EL (cell line): ENCODE results near the gene ANXA6.

ENCODE experiments used
- DNase-seq: peaks from one replicate; pipeline ENCODE4 v3.0.0-alpha.2; 2016

ANXA6 gene

GRCh38 chr5:151125421-151125820, 32.2 kb downstream of the ANXA6 start:
- no peak for DNase-seq

GRCh38 chr5:151123897-151124751, 33.5 kb downstream of the ANXA6 start:
- peak; percentile 36 for DNase-seq

DNA sequence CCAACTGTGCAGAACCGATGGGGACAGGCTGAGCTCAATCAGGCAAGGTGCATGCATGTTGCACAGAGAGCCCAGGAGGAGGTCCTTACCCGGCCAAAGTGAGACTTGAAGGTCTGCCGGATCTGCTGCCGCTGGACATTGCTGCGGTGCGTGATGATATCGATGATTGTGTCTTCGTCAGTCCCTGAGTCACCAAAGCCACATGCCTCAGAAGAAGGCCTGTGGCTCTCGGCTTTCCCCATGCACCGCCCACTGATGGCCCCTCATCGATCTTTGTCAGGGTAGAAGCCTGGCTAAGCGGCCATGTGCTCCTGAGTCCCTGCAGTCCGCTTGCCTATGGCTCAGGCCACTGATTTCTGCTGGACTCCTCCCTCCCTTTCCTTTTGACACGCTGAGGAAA, 34.8 kb downstream of the ANXA6 start:
- no peak for DNase-seq

GRCh38 chr5:151121665-151122064, 35.9 kb downstream of the ANXA6 start:
- DNase-seq = no peak

DNA sequence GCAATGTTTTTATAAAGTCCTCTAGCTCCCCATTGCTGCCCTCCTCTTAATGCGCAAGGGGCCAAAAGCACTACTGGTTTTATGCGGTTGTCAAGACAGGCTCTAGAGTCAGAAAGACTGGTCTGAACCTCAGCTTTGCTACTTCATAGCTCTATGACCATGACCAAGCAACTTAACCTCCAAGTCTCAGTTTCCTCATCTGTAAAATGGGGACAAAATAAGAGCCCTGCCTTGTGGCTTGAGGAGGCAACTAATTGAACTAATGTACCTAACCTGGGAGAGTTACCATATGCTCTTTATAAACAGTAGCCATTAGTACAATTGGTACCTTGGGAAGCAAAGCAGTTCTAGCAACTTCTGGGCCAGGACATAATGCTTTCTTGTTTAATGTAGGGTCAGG, 36.5 kb downstream of the ANXA6 start:
- DNase-seq = no peak

DNA sequence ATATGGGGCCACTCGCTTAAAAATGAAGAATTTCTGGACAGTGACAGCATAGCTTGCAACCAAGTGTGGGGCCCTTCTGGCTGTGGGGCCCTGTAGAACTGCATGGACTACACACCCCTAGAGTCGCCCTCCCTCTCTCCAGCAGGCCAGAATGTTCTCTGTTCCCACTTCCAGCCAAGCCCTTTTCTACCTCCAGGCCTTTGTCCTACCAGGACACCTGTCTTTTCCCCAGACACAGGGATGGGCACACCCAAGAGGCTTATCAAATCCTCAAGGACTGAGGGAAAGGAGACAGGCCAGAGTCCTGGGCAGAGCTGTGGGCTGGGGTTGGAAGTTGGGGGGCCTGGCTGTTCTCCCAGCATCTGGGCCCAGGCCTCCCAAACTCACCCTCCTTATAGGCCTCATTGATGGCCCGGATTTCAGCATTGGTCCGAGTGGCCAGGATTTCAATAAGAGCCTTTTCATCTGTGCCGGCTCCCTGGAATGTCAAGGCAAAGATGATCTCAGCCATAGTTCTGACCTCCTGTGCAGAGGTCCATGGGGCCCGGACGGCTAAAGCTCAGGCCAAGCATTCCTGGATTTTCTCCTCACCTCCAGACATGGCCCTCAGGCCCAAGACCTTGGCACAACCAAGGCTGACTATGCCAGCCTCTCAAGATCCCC, 38.5 kb downstream of the ANXA6 start:
- no peak for DNase-seq

DNA sequence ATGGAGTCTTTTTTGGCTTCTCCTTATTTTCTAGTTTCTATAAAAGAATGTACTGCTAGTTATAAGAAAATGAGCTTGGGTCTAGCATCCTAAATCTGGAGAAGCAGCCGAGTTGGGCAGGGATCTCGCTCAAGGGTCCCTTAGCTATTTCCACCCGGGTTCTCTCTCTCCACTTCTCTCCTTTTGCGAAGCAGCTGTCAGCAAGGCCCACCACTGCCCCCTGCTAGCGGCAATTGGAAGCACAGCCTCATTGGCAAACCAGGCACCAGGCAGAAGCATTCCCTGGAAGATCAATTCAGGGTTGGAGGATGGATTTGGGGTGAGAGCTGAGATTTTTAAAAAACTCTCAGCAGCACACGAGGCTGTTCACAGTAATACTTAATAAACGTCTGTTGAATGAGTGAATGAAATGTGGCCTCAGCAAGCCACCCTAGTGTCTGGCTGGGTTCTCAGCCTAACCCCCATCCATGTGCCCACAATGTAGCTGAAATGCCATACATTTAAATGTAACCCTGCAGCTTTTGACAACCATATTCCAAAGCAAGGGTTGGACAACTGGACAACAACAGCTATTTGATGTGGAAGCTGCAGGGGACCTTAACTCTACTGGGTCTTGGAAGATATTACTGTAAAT, 42.2 kb downstream of the ANXA6 start:
- peak; percentile 64 for DNase-seq

DNA sequence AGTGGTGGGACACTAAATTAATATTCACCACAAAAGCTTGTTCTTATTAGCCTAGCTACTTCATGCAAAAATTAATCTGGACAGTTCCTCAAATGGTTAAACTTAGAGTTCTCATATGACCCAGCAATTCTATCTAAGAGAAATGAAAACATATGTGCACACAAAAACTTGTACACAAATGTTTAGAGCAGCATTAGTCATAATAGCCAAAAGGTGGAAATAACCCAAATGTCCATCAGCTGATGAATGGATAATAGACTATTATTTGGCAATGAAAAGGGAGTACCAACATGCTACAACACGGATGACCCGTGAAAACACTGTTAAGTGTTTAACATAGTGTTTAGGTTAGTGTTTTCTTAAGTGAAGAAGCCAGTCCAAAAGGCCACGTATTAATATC, 43.9 kb downstream of the ANXA6 start:
- DNase-seq = no peak

DNA sequence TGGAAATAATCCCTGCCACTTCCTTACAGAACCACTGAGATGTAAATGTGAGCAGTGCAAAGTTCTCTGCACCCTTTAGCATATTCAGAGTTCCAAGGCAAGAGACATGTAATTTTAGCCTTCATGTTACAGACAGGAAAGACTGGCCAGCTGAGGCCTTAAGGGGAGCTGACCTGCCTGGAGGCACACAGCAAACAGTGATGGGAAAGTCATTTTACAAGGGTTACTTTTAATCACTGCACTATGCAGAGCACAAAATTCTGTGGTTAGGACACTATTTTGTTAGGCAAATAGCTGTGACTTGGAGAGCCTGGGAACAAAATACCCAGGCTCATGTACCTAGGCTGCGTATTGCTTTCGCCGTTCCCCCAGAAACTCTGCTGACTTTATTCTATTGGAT, 46.6 kb downstream of the ANXA6 start:
- DNase-seq = no peak

DNA sequence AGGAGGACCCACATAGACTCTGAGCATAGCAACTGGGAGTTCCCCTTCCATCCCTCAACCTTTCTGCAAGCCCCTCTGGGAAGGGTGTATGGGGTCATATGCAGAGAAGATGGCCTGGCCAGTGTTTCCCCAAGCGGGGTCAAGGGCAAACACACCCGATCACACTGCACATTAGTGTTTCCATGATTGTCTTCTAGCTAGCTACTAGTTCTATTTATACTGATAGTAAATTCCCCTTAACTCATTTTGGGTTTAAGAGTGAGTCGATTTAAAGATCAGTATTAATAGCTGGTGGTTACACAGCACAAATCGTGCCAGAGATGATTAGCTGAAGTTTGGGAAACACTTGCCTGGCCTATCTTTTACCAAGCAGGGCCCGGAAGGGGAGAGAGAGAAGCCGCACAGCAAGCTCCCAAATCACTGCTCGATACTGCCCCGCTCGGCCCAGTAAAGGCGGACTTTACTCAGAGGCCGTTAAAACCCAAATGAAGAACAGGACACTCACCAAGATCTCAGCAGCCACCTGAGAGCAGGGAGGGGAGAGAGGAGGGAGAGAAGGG, 47.4 kb downstream of the ANXA6 start:
- DNase-seq = no peak

DNA sequence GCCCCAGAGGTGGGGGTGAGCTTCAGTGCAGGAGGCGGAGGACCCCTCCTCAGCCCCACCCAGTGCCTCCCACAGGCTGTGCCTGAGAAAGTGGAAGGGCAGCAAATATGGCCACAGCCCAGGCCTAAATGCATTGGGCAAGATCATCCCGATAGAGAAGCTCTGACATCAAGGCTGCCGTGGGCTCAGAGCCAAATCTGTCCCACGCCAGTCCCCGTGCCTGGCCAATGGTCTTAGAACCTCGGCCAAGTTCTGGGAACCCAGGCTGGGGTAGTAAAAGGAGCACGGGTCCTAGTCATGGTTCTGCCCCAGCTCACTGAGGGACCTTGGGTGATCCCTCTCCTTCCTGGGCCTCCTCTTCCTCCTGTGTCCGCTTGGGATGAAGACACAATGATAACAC, 49.0 kb downstream of the ANXA6 start:
- no peak for DNase-seq

GRCh38 chr5:151107738-151108520, 49.6 kb downstream of the ANXA6 start:
- peak; percentile 22 for DNase-seq

DNA sequence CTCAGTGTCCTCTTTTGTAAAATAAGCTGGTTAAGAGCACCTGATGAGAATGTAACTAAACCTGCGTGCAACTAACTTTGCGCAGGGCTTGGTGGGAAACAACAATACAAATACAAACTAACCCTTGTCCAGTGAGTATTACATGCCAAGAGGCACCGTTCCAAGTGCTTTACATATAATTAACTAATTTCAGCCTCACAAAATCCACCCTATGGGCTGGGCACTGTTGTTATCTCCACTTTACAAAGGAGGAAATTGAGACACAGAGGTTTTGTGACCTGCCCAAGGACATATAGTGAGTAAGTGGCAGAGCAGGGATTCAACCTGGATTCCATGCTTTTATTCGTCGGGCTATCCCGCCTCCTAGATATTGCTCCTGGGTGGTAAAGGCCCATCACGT, 50.5 kb downstream of the ANXA6 start:
- no peak for DNase-seq

- DNase-seq = no peak
These were observed 51.1 kb downstream of the ANXA6 start for GRCh38 chr5:151106509-151106908.

- DNase-seq = no peak
These were observed 51.5 kb downstream of the ANXA6 start for GRCh38 chr5:151106043-151106442.

DNA sequence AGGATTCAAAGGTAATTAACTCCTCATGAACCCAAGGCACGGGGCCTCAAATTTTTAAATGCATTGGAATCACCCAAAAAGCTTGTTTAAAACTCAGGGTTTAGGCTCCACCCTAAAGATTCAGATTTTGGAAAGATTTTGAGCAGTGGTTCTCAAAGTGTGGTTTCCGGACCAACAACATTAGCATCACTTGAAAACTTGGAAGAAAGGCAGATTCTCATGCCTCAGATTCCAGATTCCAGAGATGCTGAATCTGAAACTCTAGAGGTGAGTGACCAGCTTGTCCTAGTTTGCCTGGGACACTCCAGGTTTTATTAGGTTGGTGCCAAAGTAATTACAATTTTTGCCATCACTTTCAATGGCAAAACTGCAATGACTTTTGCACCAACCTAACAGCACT, 52.0 kb downstream of the ANXA6 start:
- no peak for DNase-seq

GRCh38 chr5:151104795-151105194, 52.8 kb downstream of the ANXA6 start:
- no peak for DNase-seq

DNA sequence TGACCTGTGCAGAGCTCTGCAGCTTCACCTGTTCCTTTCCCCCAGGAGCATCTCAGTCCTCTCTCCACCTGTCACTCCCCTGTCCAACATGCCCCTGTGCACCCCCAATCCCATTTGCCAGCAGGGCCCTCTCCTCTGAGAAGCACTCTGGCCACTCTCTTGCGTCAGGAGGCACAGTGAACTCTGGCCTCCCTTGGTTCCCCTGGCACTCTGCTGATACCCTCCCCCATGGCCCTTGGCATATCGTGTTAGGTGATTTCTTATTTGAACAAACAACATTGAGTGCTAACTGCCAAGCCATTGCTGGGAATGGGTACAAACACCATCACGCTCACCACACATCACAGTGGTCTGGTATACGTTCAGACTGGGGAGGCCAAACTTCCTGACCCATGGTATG, 55.8 kb downstream of the ANXA6 start:
- no peak for DNase-seq

DNA sequence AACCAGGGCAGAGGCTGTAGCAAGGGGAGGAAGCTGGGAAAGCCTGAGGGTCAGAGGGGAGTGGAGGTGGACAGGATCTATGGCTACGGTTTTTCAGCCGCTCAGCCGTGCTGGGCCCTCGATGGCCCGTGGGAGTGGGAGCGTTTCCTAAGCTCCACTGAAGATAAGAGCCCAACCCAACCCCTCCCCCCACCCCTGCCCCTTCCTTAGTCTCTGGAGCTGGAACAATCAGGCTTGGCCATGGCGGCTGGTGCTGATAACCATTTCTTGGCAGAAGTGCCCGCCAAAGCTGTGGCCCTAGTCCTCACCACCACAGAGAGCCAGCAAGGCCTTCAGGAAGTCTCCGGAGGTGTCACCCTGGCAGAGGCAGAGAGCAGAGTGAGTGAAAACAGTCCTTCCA, 56.4 kb downstream of the ANXA6 start:
- no peak for DNase-seq

DNA sequence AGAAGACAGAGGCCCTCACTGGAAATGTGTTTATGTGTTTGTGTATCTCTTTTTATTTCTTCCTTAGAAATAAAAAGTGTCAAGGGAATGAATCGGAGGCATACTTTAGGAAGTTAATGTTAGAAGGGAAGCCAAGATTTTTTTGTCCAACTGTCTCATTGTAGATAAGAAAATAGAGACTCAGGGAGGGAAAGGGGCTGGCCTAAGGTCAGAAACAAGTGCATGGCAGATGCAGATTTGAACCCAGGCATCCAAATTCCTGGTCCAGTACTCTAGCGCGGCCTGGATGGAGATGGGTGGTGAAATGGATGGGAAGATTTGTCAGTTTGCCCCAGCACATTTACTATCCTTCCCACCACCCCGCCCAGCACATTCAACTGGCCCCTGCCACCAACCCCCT, 56.9 kb downstream of the ANXA6 start:
- DNase-seq = no peak

GRCh38 chr5:151098768-151099121, 58.8 kb downstream of the ANXA6 start:
- DNase-seq = no peak

- DNase-seq = no peak
These were observed 59.5 kb downstream of the ANXA6 start for GRCh38 chr5:151097820-151098767.
